ENCODE measurements around the gene PPP6R2.
"Not testable (repeated sequence)": the region's sequence is repeated elsewhere in the genome, so short reads cannot be mapped to it uniquely, and the experiment has no call there.

DNA sequence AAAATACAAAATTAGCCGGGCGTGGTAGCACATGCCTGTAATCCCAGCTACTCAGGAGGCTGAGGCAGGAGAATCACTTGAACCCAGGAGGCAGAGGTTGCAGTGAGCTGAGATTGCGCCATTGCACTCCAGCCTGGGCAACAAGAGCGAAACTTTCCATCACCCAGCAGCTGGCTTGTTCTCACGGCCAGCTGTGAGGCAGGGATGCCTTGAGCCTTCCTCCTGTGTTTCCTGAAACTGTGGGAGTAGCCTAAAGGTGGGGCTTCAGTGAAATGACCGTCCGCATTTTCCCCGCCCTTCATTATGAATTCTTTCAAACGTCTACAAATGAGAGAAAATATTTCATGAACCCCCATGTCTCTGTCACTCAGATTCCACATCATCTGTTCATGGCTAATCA, 65.8 kb downstream of the PPP6R2 start:
- TF ChIP-seq, protein P1, sequence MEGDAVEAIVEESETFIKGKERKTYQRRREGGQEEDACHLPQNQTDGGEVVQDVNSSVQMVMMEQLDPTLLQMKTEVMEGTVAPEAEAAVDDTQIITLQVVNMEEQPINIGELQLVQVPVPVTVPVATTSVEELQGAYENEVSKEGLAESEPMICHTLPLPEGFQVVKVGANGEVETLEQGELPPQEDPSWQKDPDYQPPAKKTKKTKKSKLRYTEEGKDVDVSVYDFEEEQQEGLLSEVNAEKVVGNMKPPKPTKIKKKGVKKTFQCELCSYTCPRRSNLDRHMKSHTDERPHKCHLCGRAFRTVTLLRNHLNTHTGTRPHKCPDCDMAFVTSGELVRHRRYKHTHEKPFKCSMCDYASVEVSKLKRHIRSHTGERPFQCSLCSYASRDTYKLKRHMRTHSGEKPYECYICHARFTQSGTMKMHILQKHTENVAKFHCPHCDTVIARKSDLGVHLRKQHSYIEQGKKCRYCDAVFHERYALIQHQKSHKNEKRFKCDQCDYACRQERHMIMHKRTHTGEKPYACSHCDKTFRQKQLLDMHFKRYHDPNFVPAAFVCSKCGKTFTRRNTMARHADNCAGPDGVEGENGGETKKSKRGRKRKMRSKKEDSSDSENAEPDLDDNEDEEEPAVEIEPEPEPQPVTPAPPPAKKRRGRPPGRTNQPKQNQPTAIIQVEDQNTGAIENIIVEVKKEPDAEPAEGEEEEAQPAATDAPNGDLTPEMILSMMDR (IDR thresholded peaks at IDR 0.05): not testable (repeated sequence)
- TF ChIP-seq POLR2A (IDR thresholded peaks at IDR 0.05): not testable (repeated sequence)
